Measurements from ENCODE around the gene ZDHHC16. TPM values are rescaled to one million over a fixed set of nuclear protein-coding genes. Genes with fewer than 3 reads are reported as not detected.

The ZDHHC16 gene
- total RNA-seq, 2 experiments from 2014 or later, result 33.1 to 42.4 TPM

DNA sequence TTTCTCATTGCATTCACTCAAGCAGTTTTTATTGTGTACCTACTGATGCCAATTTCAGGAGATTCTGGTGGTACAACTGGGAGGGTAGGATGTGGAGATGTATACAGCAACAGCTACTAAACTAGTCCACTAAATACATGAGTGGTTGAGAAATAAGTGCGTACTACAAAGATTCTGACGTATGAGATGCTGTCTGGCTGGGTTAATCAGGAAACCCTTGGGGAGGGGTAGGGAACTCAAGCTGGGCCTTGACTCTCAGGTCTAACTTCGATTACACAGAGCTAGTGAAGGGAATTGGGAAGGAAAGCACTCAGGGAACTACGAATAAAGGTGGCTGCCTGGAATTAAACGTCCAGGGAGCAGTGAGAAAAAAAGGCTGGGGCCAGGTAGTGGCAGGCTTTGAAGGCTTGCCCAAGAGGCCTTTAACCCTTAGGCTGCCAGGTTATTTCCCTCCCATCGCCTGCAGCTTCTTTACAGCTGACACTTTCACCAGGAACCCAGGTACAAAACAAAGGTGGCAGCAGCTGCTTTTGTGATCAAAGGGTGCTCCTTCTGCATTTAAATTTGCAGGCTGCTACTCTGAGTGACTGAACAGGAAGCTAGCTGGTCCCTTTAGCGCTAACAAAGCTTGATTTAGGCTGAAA is 49.0 kb downstream of the ZDHHC16 start:
- H3K36me3 Mint-ChIP-seq, result peaks cover 10% of the 10 kb centered on the region
- ATAC-seq, result no peak
- H3K4me1 Mint-ChIP-seq, result peaks cover 45% of the 10 kb centered on the region
- H3K27me3 Mint-ChIP-seq, result peaks cover 5% of the 10 kb centered on the region
- H3K4me3 Mint-ChIP-seq, result no peak overlapping the region
- CTCF ChIA-PET, result no interaction called here
- DNase-seq, result no peak
- H3K27ac Mint-ChIP-seq, result peak overlapping the region; percentile 24
- no peaks in the 10 kb centered on the region for H3K9me3 Mint-ChIP-seq (ENCODE audit: low read depth)

GRCh38 chr10:97497572-97498075 is 51.6 kb downstream of the ZDHHC16 start:
- H3K4me1 Mint-ChIP-seq, result peaks cover 39% of the 10 kb centered on the region
- CTCF ChIA-PET, result no interaction called here
- H3K4me3 Mint-ChIP-seq, result peak overlapping the region; percentile 85

GRCh38 chr10:97498076-97498840 is 52.3 kb downstream of the ZDHHC16 start, which contains the start of gene MMS19:
MMS19 (minus strand) TSS chr10:97498422; CDS start chr10:97498384, 38 bp downstream.
- CTCF ChIA-PET, result interaction anchor here (1.0 to 1.5 kb wide), 2 partner anchors 72 to 97 kb away, joined by 4 to 6 read pairs; partner anchors contain the start of gene RRP12
- Mint-ChIP-seq H3K4me1 (peaks cover 39% of the 10 kb centered on the region), H3K4me3 (peak within 1 kb of the TSS; percentile 85), H3K27me3 (peaks cover 34% of the 10 kb centered on the region), H3K36me3 (peaks cover 6% of the 10 kb centered on the region), H3K27ac (peak within 1 kb of the TSS; percentile 94), H3K9me3 (ENCODE audit: low read depth) (no peaks in the 10 kb centered on the region)
- DNase-seq (peak; percentile 99), ATAC-seq (peak; percentile 91)

More at GRCh38 chr10:97497572-97498075, 51.6 kb downstream of the ZDHHC16 start:
- DNase-seq, result peak; percentile 88
- H3K9me3 Mint-ChIP-seq (ENCODE audit: low read depth), result no peaks in the 10 kb centered on the region
- H3K27me3 Mint-ChIP-seq, result peaks cover 31% of the 10 kb centered on the region
- H3K36me3 Mint-ChIP-seq, result peaks cover 6% of the 10 kb centered on the region
- peak overlapping the region; percentile 94 for H3K27ac Mint-ChIP-seq
- ATAC-seq, result peak; percentile 38

DNA sequence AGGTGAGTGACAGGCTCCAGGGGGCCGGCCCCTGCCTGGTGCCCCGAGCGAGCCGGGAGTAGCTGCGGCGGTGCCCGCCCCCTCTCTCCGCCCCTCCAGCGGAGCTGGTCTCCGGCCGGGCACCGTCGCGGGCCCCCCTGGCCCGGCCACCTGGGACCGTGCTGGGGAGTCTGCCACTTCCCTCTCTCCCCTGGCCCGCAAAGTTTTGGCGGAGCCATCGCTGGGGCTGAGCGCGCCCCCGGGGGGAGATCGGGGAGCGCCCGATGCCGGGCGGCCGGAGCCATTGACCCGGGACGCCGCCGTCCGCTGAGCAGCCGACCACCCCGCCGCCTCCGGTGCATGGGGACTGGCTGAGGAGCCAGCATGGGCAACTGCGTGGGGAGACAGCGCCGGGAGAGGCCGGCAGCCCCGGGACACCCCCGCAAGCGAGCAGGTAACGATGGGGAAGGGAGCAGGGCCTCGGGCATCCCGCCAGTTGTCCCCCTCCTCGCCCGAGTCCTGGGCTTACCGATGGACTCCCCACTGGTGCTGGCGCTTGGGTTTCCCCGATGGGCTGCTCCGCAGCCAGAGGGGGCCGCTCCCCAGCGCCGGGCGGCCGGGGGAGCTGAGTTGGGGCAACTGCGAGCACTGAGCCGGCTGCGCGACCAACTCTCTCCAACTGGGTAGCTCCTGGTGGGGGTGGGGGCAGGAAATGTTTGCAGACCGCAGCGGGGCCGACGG is 53.0 kb downstream of the ZDHHC16 start, which contains the start of gene UBTD1:
Gene UBTD1, plus strand, starts transcription at position 84 of the 720 bp plus-strand sequence. Its CDS starts 280 bp downstream, at position 364.
- Mint-ChIP-seq H3K27me3 (peaks cover 38% of the 10 kb centered on the region), H3K4me1 (peaks cover 37% of the 10 kb centered on the region), H3K27ac (peak within 1 kb of the TSS; percentile 94), H3K9me3 (ENCODE audit: low read depth) (no peaks in the 10 kb centered on the region), H3K36me3 (peaks cover 3% of the 10 kb centered on the region), H3K4me3 (peak within 1 kb of the TSS; percentile 85)
- ATAC-seq (peak; percentile 1), DNase-seq (peak; percentile 50)
- CTCF ChIA-PET, result interaction anchor here (0.7 to 1.8 kb wide), 5 partner anchors 47 to 98 kb away, joined by 3 to 6 read pairs (median 4); partner anchors contain the start of genes ANKRD2 and RRP12

- Mint-ChIP-seq H3K27me3 (peaks cover 38% of the 10 kb centered on the region), H3K9me3 (ENCODE audit: low read depth) (no peaks in the 10 kb centered on the region), H3K4me1 (peaks cover 30% of the 10 kb centered on the region), H3K36me3 (peaks cover 3% of the 10 kb centered on the region), H3K4me3 (peak overlapping the region; percentile 37), H3K27ac (peak overlapping the region; percentile 7)
- DNase-seq (no peak), ATAC-seq (no peak)
- CTCF ChIA-PET, result interaction anchor here (0.7 to 1.8 kb wide), 4 partner anchors 46 to 99 kb away, joined by 3 to 6 read pairs (median 4); partner anchors contain the start of genes ANKRD2 and RRP12
Measured at GRCh38 chr10:97499561-97500296, 53.8 kb downstream of the ZDHHC16 start.

- H3K4me1 Mint-ChIP-seq, result peaks cover 25% of the 10 kb centered on the region
Measured at GRCh38 chr10:97500297-97500575, 54.3 kb downstream of the ZDHHC16 start.

DNA sequence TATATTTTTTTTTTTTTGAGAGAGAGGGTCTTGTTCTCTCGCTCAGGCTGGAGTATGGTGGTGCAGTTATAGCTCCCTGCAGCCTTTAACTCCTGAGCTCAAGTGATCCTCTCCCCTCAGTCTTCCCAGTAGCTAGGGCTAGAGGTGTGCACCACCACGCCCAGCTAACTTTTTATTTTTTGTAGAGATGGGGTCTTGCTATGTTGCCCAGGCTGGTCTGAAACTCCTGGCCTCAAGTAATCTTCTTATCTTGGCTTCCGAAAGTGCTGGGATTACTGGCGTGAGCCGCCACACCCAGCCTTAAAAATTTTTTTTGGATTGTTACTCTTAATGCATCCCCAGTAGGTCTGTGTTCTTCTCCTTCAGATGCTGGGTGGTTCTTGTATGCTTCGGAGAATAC is 56.9 kb downstream of the ZDHHC16 start:
- H3K36me3 Mint-ChIP-seq, result no peaks in the 10 kb centered on the region
- no peak overlapping the region for H3K4me3 Mint-ChIP-seq
- peaks cover 6% of the 10 kb centered on the region for H3K4me1 Mint-ChIP-seq
- no peak for DNase-seq
- peaks cover 46% of the 10 kb centered on the region for H3K27me3 Mint-ChIP-seq
- no peak for ATAC-seq
- CTCF ChIA-PET, result no interaction called here
- no peaks in the 10 kb centered on the region for H3K9me3 Mint-ChIP-seq (ENCODE audit: low read depth)
- no peak overlapping the region for H3K27ac Mint-ChIP-seq

More at GRCh38 chr10:97500297-97500575, 54.3 kb downstream of the ZDHHC16 start:
- Mint-ChIP-seq H3K27me3 (peaks cover 38% of the 10 kb centered on the region), H3K9me3 (ENCODE audit: low read depth) (no peaks in the 10 kb centered on the region), H3K4me3 (peak overlapping the region; percentile 8), H3K36me3 (peaks cover 3% of the 10 kb centered on the region), H3K27ac (no peak overlapping the region)
- ATAC-seq, result no peak
- DNase-seq, result no peak
- CTCF ChIA-PET, result interaction anchor here (1.5 to 1.8 kb wide), 2 partner anchors 72 to 99 kb away, joined by 4 to 6 read pairs; partner anchors contain the start of genes ANKRD2 and RRP12

- no peaks in the 10 kb centered on the region for H3K9me3 Mint-ChIP-seq (ENCODE audit: low read depth)
- CTCF ChIA-PET, result no interaction called here
- no peak overlapping the region for H3K4me3 Mint-ChIP-seq
- peaks cover 46% of the 10 kb centered on the region for H3K27me3 Mint-ChIP-seq
- no peak for DNase-seq
- no peak overlapping the region for H3K27ac Mint-ChIP-seq
- no peaks in the 10 kb centered on the region for H3K36me3 Mint-ChIP-seq
- ATAC-seq, result no peak
- H3K4me1 Mint-ChIP-seq, result peaks cover 6% of the 10 kb centered on the region
Measured at GRCh38 chr10:97503406-97503805, 57.4 kb downstream of the ZDHHC16 start.

GRCh38 chr10:97505152-97505551 is 59.2 kb downstream of the ZDHHC16 start:
- no peaks in the 10 kb centered on the region for H3K9me3 Mint-ChIP-seq (ENCODE audit: low read depth)
- no peak overlapping the region for H3K4me3 Mint-ChIP-seq
- CTCF ChIA-PET, result interaction anchor here (0.5 to 0.8 kb wide), 2 partner anchors 67 to 286 kb away, joined by 3 to 4 read pairs; no protein-coding TSS in a partner anchor
- no peak for ATAC-seq
- H3K27me3 Mint-ChIP-seq, result peaks cover 45% of the 10 kb centered on the region
- DNase-seq, result no peak
- no peak overlapping the region for H3K27ac Mint-ChIP-seq
- H3K4me1 Mint-ChIP-seq, result peaks cover 1% of the 10 kb centered on the region
- H3K36me3 Mint-ChIP-seq, result no peaks in the 10 kb centered on the region

DNA sequence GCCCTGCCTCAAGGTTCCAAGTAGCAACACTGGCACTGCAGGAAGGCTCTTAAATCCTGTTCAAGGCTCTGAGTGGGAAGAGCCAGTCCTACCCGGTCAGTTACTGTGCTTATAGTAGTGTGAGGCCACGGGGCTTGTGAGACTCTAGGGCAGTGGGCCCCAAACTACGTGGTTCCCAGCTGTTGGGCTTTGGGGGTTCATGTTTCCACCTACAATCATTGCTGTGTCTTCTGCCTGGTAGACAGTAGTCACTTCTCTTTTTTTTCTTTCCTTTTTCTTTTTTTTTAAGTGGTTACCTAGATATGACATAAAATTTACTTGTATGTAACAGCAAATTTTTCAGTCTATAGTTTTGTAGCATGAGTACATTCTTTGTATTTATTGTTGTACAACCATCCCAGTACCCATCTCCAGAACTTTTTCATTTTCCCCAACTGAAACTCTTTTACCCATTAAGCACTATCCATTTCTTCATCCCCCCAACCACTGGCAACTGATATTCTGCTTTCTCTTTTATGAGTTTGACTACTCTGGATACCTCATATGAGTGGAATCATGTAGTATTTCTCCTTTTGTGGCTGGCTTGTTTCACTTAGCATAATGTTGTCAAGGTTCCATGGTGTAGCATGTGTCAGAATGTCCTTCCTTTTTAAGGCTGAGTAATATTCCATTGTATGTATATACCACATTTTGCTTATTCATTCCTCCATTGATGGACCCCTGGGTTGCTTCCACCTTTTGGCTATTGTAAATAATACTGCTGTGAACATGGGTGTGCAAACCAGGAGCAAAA is 60.4 kb downstream of the ZDHHC16 start:
- DNase-seq (no peak), ATAC-seq (no peak)
- CTCF ChIA-PET, result no interaction called here
- Mint-ChIP-seq H3K36me3 (no peaks in the 10 kb centered on the region), H3K4me1 (no peaks in the 10 kb centered on the region), H3K27ac (no peak overlapping the region), H3K27me3 (peaks cover 33% of the 10 kb centered on the region), H3K9me3 (ENCODE audit: low read depth) (no peaks in the 10 kb centered on the region), H3K4me3 (no peak overlapping the region)
